H1 (cell line): ENCODE data around the gene PPP1R12B. TPM values are rescaled to one million over a fixed set of nuclear protein-coding genes. Genes with fewer than 3 reads are reported as not detected.

Experiments
- CTCF ChIA-PET: fragments of 300-600 bp; sonication (Branson Sonifier 250); formaldehyde crosslinking; loops from one replicate; lab custom pipeline; 2021; ENCODE audit not compliant: partially characterized antibody; lab: Charles Lee
- POLR2A ChIA-PET: fragments of 300-600 bp; sonication (Branson Sonifier 250); formaldehyde crosslinking; loops from one replicate; lab custom pipeline; 2021; ENCODE audit warnings: inconsistent platforms; ENCODE audit not compliant: partially characterized antibody; lab: Charles Lee
- DNase-seq, 2 experiments: peaks; one replicate each; pipeline versions ENCODE4 v3.0.0 to v3.0.0-alpha.2; 2010 to 2022; ENCODE audit warnings: low spot score in 2 of 2, low read depth in 1 of 2, mixed read lengths in 1 of 2
- FAIRE-seq: peaks from 2 replicates; lab custom pipeline; 2011; peaks lifted over from hg19 to GRCh38; lab: Jason Lieb, UNC
- H2AFZ ChIP-seq: 2 replicates; pipeline ENCODE4 v1.8.1; 2012; ENCODE audit warnings: low read length, inconsistent platforms
- H2AK5ac ChIP-seq: 2 replicates; pipeline ENCODE4 v1.6.1; 2013; ENCODE audit warnings: low read depth, low read length
- H2BK120ac ChIP-seq: replicated peaks from 2 replicates; pipeline ENCODE3; 2013; ENCODE audit warnings: low read depth, low read length, inconsistent platforms
- H2BK12ac ChIP-seq: 2 replicates; pipeline ENCODE4 v1.6.1; 2013; ENCODE audit warnings: low read depth, low read length
- H2BK15ac ChIP-seq: 2 replicates; pipeline ENCODE4 v1.6.1; 2013; ENCODE audit warnings: low read length
- H2BK20ac ChIP-seq: 2 replicates; pipeline ENCODE4 v1.6.1; 2013; ENCODE audit warnings: low read length
- H2BK5ac ChIP-seq: 2 replicates; pipeline ENCODE4 v1.6.1; 2013; ENCODE audit warnings: low read depth, low read length
- H3K14ac ChIP-seq: 2 replicates; pipeline ENCODE4 v1.6.1; 2013; ENCODE audit warnings: inconsistent platforms; ENCODE audit not compliant: insufficient read length
- H3K18ac ChIP-seq: 2 replicates; pipeline ENCODE4 v1.6.1; 2013; ENCODE audit warnings: low read length; ENCODE audit errors: extremely low read depth
- H3K23ac ChIP-seq: 2 replicates; pipeline ENCODE4 v1.6.1; 2013; ENCODE audit warnings: inconsistent platforms; ENCODE audit not compliant: insufficient read length
- H3K23me2 ChIP-seq: 2 replicates; pipeline ENCODE4 v1.6.1; 2013; ENCODE audit warnings: low read depth, low read length
- H3K27ac ChIP-seq: 2 replicates; pipeline ENCODE4 v1.6.1; 2011; ENCODE audit warnings: low read depth, low read length, inconsistent platforms
- H3K27me3 ChIP-seq, 4 experiments: replicated peaks in 1 of 4; 1 replicate in 1 of 4; 2 replicates in 3 of 4; pipeline versions ENCODE4 v1.6.1 to v1.8.1; 2011 to 2013; ENCODE audit warnings: low read length in 3 of 4, mild to moderate bottlenecking in 3 of 4, inconsistent platforms in 2 of 4, mixed read lengths in 2 of 4, moderate library complexity in 1 of 4; ENCODE audit not compliant: control insufficient read depth in 3 of 4, insufficient read depth in 3 of 4; ENCODE audit errors: extremely low read depth in 1 of 4
- H3K36me3 ChIP-seq, 4 experiments: 2 replicates each; pipeline versions ENCODE4 v1.6.1 to v1.8.1; 2011 to 2013; ENCODE audit warnings: mild to moderate bottlenecking in 4 of 4, low read length in 3 of 4, moderate library complexity in 2 of 4, control low read depth in 1 of 4, inconsistent platforms in 1 of 4; ENCODE audit not compliant: insufficient read depth in 4 of 4, control insufficient read depth in 2 of 4
- H3K4ac ChIP-seq: replicated peaks from 2 replicates; pipeline ENCODE3; 2013; ENCODE audit warnings: low read length, low read depth, mixed read lengths, inconsistent platforms; ENCODE audit not compliant: insufficient read length
- H3K4me1 ChIP-seq, 4 experiments: replicated peaks in 1 of 4; 1 replicate in 1 of 4; 2 replicates in 3 of 4; pipeline versions ENCODE4 v1.6.1 to v1.8.1; 2011 to 2013; ENCODE audit warnings: low read length in 3 of 4, inconsistent platforms in 2 of 4, mixed read lengths in 1 of 4; ENCODE audit not compliant: insufficient read depth in 4 of 4, control insufficient read depth in 3 of 4
- H3K4me2 ChIP-seq, 2 experiments: 2 replicates each; pipeline versions ENCODE4 v1.6.1 to v1.8.1; 2011 to 2013; ENCODE audit warnings: low read depth in 2 of 2, low read length in 2 of 2, control low read depth in 1 of 2, inconsistent platforms in 1 of 2, mild to moderate bottlenecking in 1 of 2; ENCODE audit not compliant: insufficient read depth in 1 of 2
- H3K4me3 ChIP-seq, 4 experiments: fragments of 200-600, 300-600 bp in 1 of 4; sonication (generic), shearing (Covaris generic), sonication (Bioruptor Twin) in 1 of 4; 2 replicates each; pipeline versions ENCODE4 v1.5.1 to v1.8.1; 2011 to 2016; ENCODE audit warnings: low read length in 4 of 4, low read depth in 3 of 4, control low read depth in 2 of 4, inconsistent platforms in 2 of 4, mild to moderate bottlenecking in 2 of 4, mixed read lengths in 1 of 4, moderate library complexity in 1 of 4; ENCODE audit not compliant: insufficient read depth in 2 of 4; ENCODE audit errors: extremely low read depth in 1 of 4
- H3K56ac ChIP-seq: replicated peaks from 2 replicates; pipeline ENCODE3; 2013; ENCODE audit warnings: low read depth, mild to moderate bottlenecking, mixed read lengths, low read length, inconsistent platforms; ENCODE audit not compliant: insufficient read length
- H3K79me1 ChIP-seq: 2 replicates; pipeline ENCODE4 v1.6.1; 2013; ENCODE audit warnings: low read depth, low read length, control low read depth
- H3K79me2 ChIP-seq, 2 experiments: 2 replicates each; pipeline versions ENCODE4 v1.6.1 to v1.8.1; 2012 to 2013; ENCODE audit warnings: low read length in 2 of 2, mild to moderate bottlenecking in 2 of 2, inconsistent platforms in 1 of 2; ENCODE audit not compliant: insufficient read depth in 2 of 2, control insufficient read depth in 1 of 2
- H3K9ac ChIP-seq, 4 experiments: replicated peaks in 1 of 4; 1 replicate in 1 of 4; 2 replicates in 3 of 4; pipeline versions ENCODE4 v1.6.1 to v1.8.1; 2011 to 2013; ENCODE audit warnings: low read depth in 3 of 4, low read length in 3 of 4, control low read depth in 2 of 4, mild to moderate bottlenecking in 2 of 4, moderate library complexity in 2 of 4, inconsistent platforms in 1 of 4; ENCODE audit errors: extremely low read depth in 1 of 4
- H3K9me3 ChIP-seq, 2 experiments: 2 replicates each; pipeline versions ENCODE4 v1.6.1 to v1.8.1; 2012 to 2013; ENCODE audit warnings: mild to moderate bottlenecking in 2 of 2, moderate library complexity in 2 of 2, control low read depth in 1 of 2, inconsistent platforms in 1 of 2, low read depth in 1 of 2, low read length in 1 of 2, mixed read lengths in 1 of 2; ENCODE audit not compliant: insufficient read depth in 2 of 2
- H4K20me1 ChIP-seq, 2 experiments: replicated peaks in 1 of 2; 2 replicates each; pipeline versions ENCODE3 to v1.8.1; 2011 to 2013; ENCODE audit warnings: inconsistent platforms in 2 of 2, low read length in 2 of 2, mild to moderate bottlenecking in 1 of 2; ENCODE audit not compliant: insufficient read depth in 2 of 2, control insufficient read depth in 1 of 2
- H4K5ac ChIP-seq: 2 replicates; pipeline ENCODE4 v1.6.1; 2013; ENCODE audit warnings: low read length, low read depth, mixed read lengths, inconsistent platforms; ENCODE audit not compliant: insufficient read length
- H4K8ac ChIP-seq: 2 replicates; pipeline ENCODE4 v1.8.0; 2013; ENCODE audit warnings: mild to moderate bottlenecking, moderate library complexity, low read length, inconsistent platforms; ENCODE audit not compliant: insufficient read depth; ENCODE audit errors: extremely low read depth
- H4K91ac ChIP-seq: replicated peaks from 2 replicates; pipeline ENCODE3; 2013; ENCODE audit warnings: low read length, mixed read lengths, inconsistent platforms; ENCODE audit not compliant: insufficient read length
- CEBPB ChIP-seq: IDR thresholded peaks from 2 replicates; pipeline ENCODE4 v1.6.1; 2012; ENCODE audit warnings: low read depth, low read length
- CHD2 ChIP-seq: IDR thresholded peaks from 2 replicates; pipeline ENCODE4 v1.6.1; 2012; ENCODE audit warnings: low read length, improper control_type of control experiment
- CREB1 ChIP-seq: IDR thresholded peaks from 2 replicates; pipeline ENCODE4 v1.6.1; 2012; ENCODE audit warnings: inconsistent platforms
- KDM1A ChIP-seq: fragments of 200-600, 300-600 bp; sonication (generic); IDR thresholded peaks from 2 replicates; pipeline ENCODE4 v1.7.1; 2016; ENCODE audit warnings: mild to moderate bottlenecking, low read length, borderline replicate concordance
- PHF8 ChIP-seq: fragments of 200-600 bp; sonication (generic); conservative IDR thresholded peaks from 2 replicates; pipeline ENCODE4 v1.7.1; 2012; ENCODE audit warnings: low read depth, mild to moderate bottlenecking, inconsistent platforms, low read length, moderate library complexity
- RAD21 ChIP-seq, 2 experiments: IDR thresholded peaks in 1 of 2; conservative IDR thresholded peaks in 1 of 2; 2 replicates each; pipeline ENCODE4 v1.6.1; 2011; ENCODE audit warnings: low read depth in 2 of 2, low read length in 2 of 2, improper control_type of control experiment in 1 of 2, inconsistent platforms in 1 of 2, mild to moderate bottlenecking in 1 of 2, moderate library complexity in 1 of 2
- RFX5 ChIP-seq: IDR thresholded peaks from 2 replicates; pipeline ENCODE4 v1.6.1; 2011; ENCODE audit warnings: low read depth, low read length, improper control_type of control experiment, borderline replicate concordance
- SIN3A ChIP-seq, 2 experiments: IDR thresholded peaks in 1 of 2; conservative IDR thresholded peaks in 1 of 2; 2 replicates each; pipeline ENCODE4 v1.6.1; 2011 to 2012; ENCODE audit warnings: low read length in 2 of 2, improper control_type of control experiment in 1 of 2, low read depth in 1 of 2, mild to moderate bottlenecking in 1 of 2
- SP1 ChIP-seq: IDR thresholded peaks from 2 replicates; pipeline ENCODE4 v1.6.1; 2011; ENCODE audit warnings: low read depth, low read length
- TEAD4 ChIP-seq: IDR thresholded peaks from 2 replicates; pipeline ENCODE4 v1.6.1; 2012; ENCODE audit warnings: low read depth, low read length, inconsistent platforms, mixed read lengths
- YY1 ChIP-seq: IDR thresholded peaks from 2 replicates; pipeline ENCODE4 v1.6.1; 2011; ENCODE audit warnings: low read depth, mild to moderate bottlenecking, low read length
- WGBS, 2 experiments: shearing (Covaris generic) in 1 of 2; methylation state at CpG; one replicate each; pipeline versions ENCODE4 v1.1.6 to v1.1.7; 2013 to 2015; ENCODE audit warnings: low lambda C conversion rate in 2 of 2, mixed read lengths in 2 of 2, inconsistent platforms in 1 of 2, low coverage in 1 of 2, missing lambda C conversion rate in 1 of 2; ENCODE audit not compliant: insufficient replicate concordance in 2 of 2, insufficient coverage in 1 of 2, insufficient read length in 1 of 2; ENCODE audit errors: extremely low coverage in 1 of 2, missing lambda C conversion rate in 1 of 2; 5-methylcytosine and 5-hydroxymethylcytosine counted together
- polyA plus RNA-seq, 7 experiments: library from polyadenylated mRNA; depleted of rRNA in 3 of 7; stranded (reverse) in 5 of 7; unstranded in 2 of 7; fragments of >200 nt in 5 of 7; fragments of 200-250 nt in 2 of 7; gene quantifications; 1 replicate in 5 of 7; 2 replicates in 1 of 7; 4 replicates in 1 of 7; pipeline versions ENCODE4 v1.2.1 to v1.2.3, GENCODE V29; 2011 to 2013; ENCODE audit warnings: missing spikeins in 2 of 7, mixed read lengths in 2 of 7
- total RNA-seq: library from RNA; stranded (reverse); fragmentation: NEBNext Ultra II Directional; extraction: Animal tissue kit (Norgen Biotek cat#: 25700); gene quantifications from 2 replicates; pipeline ENCODE4 v1.2.1, GENCODE V29; 2021
- TF ChIP-seq, protein P1 (sequence below): IDR thresholded peaks from 2 replicates; pipeline ENCODE4 v1.6.1; 2011; ENCODE audit warnings: low read depth, mild to moderate bottlenecking, low read length; ENCODE audit not compliant: insufficient read depth

The PPP1R12B gene
- total and polyA plus RNA-seq, 2 of the 8 experiments (the other 6 are each of a cell fraction or from before 2014, with no cell fraction given), result 7.9 to 18.7 TPM

DNA sequence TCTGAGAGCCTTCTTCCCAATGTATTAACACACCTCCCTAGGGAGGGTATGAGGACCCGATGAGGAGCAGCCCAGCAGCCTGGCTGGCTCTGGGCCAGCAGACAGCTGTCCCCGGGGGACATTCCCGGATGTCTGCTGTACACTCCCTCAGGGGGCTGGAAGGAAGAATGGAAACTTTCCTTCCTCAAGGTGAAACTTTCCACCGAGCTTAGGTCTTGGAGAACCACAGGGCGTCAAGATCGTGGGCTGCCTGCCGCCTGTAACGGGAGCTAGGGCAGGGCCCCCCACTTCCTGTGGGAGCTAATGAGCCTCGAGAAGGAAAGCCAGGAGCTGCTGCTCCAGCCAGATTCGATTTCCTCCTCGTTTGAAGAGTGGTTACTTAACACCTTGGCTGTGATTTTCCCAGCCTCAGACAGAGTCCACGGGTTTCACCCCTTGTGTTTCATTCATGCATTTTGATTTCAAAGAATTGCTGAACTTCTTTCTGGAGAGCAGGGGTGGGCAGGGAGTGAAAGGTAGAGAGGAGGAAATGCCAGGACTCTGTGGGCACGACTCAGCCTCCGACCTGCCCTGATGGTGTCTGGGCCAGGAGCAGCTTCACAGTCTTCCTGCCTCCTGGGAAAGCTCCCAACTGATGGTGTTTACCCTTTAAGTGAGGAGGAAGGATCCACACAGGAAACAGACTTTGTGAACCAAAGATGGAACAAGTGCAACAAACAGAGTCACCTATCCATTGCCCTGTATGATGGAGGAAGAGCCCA, 36.4 kb upstream of the PPP1R12B start:
- WGBS, 2 experiments, result 83% methylated on average over 14 of the region's 14 CpGs; no CpG with 5 or more reads in 1 of the 2 experiments
- H3K79me1 ChIP-seq, result no peaks in the 10 kb centered on the region
- H2BK12ac ChIP-seq, result no peak overlapping the region
- no peak overlapping the region for H3K23ac ChIP-seq
- H4K91ac ChIP-seq, result no peak overlapping the region
- no peak overlapping the region for H3K9ac ChIP-seq
- CTCF ChIA-PET, result interaction anchor here (0.9 to 9.3 kb wide), 16 partner anchors 7 to 157 kb away, joined by 3 to 138 read pairs (median 6); partner anchors contain the start of genes LGR6 and PPP1R12B
- no peak for FAIRE-seq
- no peak overlapping the region for H2BK120ac ChIP-seq
- TF ChIP-seq CREB1 (no peak), PHF8 (no peak), KDM1A (no peak), CEBPB (no peak), RFX5 (no peak), RAD21 (IDR thresholded peaks at IDR 0.05 in 1 of 2, conservative IDR thresholded peaks at IDR 0.05 in 1 of 2; ENCODE audit: low read depth in 2 of 2, low read length in 2 of 2) (no peak), YY1 (no peak), SP1 (no peak), CHD2 (no peak), TEAD4 (no peak), SIN3A (conservative IDR thresholded peaks at IDR 0.05 in 1 of 2, IDR thresholded peaks at IDR 0.05 in 1 of 2; ENCODE audit: low read depth in 1 of 2, low read length in 2 of 2) (no peak)
- TF ChIP-seq, protein P1, sequence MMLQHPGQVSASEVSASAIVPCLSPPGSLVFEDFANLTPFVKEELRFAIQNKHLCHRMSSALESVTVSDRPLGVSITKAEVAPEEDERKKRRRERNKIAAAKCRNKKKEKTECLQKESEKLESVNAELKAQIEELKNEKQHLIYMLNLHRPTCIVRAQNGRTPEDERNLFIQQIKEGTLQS, result no peak
- no peaks in the 10 kb centered on the region; a peak in 1 of 7 replicates for H3K27me3 ChIP-seq
- peaks cover 0 to 6% (median 1%) of the 10 kb centered on the region in 4 experiments; a peak in 3 of 7 replicates for H3K4me1 ChIP-seq
- 0 out of 2 replicates have a peak overlapping the region, but pooled peaks have one; percentile 19 for H2AFZ ChIP-seq
- no peak overlapping the region for H3K14ac ChIP-seq
- H2BK20ac ChIP-seq, result no peak overlapping the region
- H2BK15ac ChIP-seq, result no peak overlapping the region
- H2AK5ac ChIP-seq, result no peak overlapping the region
- no peak overlapping the region for H3K27ac ChIP-seq
- no peaks in the 10 kb centered on the region for H3K79me2 ChIP-seq
- no peak overlapping the region for H3K4me3 ChIP-seq
- H3K18ac ChIP-seq, result no peak overlapping the region
- H4K8ac ChIP-seq, result no peak overlapping the region
- no peak overlapping the region for H4K5ac ChIP-seq
- H3K4me2 ChIP-seq, result no peak overlapping the region
- H3K23me2 ChIP-seq, result no peaks in the 10 kb centered on the region
- no peak overlapping the region for H3K4ac ChIP-seq
- H3K36me3 ChIP-seq, result no peaks in the 10 kb centered on the region
- no peak overlapping the region for H3K56ac ChIP-seq
- no peak overlapping the region for H2BK5ac ChIP-seq
- no peaks in the 10 kb centered on the region for H3K9me3 ChIP-seq
- POLR2A ChIA-PET, result no interaction called here
- DNase-seq, result no peak
- no peaks in the 10 kb centered on the region for H4K20me1 ChIP-seq
